Activated T-cell treated with anti-CD3 and anti-CD28 coated beads for 4 hours (primary cell): ENCODE data around the gene KLHDC4.
"Not testable (repeated sequence)": the region's sequence is repeated elsewhere in the genome, so short reads cannot be mapped to it uniquely, and the experiment has no call there.

Experiments
- DNase-seq: peaks from one replicate; pipeline ENCODE4 v3.0.0-alpha.2; 2020

KLHDC4 gene

GRCh38 chr16:87741700-87742415, 23.9 kb downstream of the KLHDC4 start:
- no peak for DNase-seq

DNA sequence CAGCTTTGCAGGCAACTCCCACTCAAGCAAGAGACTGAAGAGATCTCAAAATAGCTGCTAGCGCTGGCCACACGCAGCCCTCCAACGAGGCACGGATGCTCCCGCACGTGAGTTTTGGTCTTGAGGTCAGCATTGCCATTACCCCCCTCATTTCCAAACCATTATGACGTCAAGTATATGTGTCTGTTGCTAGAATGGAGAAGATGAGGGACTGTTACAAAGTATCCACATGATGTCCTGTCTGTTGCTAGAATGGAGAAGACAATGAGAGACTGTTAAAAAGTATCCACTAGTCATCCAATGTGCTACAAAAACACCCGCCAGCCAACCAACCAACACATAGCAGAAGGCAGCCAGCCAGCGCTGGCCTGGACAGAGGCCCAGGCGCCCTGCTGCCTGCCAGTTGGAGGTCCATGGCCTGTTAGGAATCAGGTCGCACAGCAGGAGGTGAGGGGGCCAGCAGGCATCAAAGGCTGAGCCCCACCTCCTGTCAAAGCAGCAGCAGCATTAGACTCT, 24.8 kb downstream of the KLHDC4 start:
- DNase-seq, result no peak

DNA sequence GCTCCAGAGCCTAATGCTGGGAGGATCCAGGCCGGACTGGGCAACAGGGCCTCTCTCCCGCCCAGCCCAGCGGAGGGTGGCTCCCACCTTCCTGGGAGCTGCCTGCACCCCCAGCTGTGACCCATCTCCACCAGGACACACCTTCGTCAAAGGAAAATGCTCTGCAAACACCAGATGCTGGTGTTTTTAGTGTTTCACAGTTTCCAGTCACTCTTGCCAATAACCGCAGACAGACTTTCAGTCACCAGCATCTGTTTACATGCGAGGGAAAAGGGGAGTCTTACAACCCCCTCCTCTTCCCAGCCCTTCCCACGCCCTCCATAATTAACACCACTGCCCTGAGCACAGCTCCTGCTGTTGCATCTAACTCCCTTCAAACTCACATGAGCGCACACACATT, 25.3 kb downstream of the KLHDC4 start:
- no peak for DNase-seq

GRCh38 chr16:87739801-87740200, 26.0 kb downstream of the KLHDC4 start:
- DNase-seq, result no peak

DNA sequence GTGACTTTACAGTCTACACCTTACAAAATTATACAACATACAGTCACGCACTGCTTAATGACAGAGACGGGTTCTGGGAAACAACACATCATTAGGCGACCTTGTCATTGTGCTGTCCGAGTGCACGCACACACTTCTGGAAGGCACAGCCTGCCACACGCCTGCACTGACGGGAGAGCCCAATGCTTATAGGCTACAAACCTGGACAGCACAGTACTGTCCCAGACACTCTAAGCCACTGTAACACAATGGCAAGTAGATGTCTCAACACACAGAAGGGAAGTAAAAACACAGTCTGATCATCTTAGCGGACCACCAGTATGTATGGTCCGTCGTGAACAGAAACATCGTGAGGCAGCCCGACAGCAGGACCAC, 29.8 kb downstream of the KLHDC4 start:
- no peak for DNase-seq

GRCh38 chr16:87735270-87736007, 30.3 kb downstream of the KLHDC4 start:
- DNase-seq, result no peak

- DNase-seq, result no peak
Observed at GRCh38 chr16:87734644-87735043, 31.1 kb downstream of the KLHDC4 start.

- DNase-seq, result no peak
Observed at GRCh38 chr16:87733190-87733589, 32.6 kb downstream of the KLHDC4 start.

GRCh38 chr16:87731607-87732006, 34.2 kb downstream of the KLHDC4 start:
- no peak for DNase-seq

GRCh38 chr16:87729266-87729954, 36.4 kb downstream of the KLHDC4 start:
- no peak for DNase-seq

- DNase-seq, result no peak
Observed at GRCh38 chr16:87728026-87728425, 37.8 kb downstream of the KLHDC4 start.

GRCh38 chr16:87727346-87727745, 38.4 kb downstream of the KLHDC4 start:
- no peak for DNase-seq

DNA sequence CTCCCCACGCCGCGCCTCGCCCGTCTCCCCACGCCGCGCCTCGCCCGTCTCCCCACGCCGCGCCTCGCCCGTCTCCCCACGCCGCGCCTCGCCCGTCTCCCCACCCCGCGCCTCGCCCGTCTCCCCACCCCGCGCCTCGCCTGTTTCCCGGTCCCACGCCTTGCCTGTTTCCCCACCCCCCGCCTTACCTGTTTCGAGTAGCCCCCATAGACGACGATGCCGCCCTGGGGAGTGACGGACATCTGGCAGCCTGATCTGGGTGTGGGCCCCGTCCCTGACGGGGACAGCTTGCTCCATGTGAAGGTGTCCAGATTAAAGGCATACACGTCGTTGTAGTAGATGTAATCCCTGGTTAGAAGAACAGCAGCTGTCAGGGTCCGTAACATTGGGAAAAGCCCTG, 39.2 kb downstream of the KLHDC4 start:
- not testable (repeated sequence) for DNase-seq

DNA sequence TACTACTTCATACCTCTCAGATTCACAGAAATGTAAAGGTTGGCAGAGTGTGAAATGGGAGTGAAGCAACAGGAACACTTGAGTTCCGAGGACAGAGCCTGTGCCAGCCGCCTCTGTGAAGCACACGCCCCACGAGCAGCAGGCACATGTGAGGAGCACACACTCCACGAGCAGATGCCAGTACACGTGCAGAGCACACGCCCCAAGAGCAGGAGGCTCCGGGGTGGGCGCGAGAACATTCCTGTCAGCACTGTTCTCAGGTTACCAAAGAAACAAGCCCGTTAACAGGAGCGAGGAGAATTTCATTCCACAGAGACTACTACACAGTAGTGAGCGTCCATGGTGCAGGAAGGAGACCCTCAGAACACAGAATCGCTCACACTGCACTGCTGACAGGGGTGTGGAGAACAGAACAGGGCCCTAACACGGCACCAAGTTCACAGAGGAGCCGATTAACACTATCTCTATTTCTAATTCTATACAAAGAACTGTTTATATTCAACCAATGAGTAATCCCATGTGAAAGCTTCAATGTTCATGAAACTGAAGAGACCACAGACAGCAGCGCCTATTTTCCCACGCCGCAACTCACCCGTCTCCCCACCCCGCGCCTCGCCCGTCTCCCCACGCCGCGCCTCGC, 40.1 kb downstream of the KLHDC4 start:
- DNase-seq, result no peak

DNA sequence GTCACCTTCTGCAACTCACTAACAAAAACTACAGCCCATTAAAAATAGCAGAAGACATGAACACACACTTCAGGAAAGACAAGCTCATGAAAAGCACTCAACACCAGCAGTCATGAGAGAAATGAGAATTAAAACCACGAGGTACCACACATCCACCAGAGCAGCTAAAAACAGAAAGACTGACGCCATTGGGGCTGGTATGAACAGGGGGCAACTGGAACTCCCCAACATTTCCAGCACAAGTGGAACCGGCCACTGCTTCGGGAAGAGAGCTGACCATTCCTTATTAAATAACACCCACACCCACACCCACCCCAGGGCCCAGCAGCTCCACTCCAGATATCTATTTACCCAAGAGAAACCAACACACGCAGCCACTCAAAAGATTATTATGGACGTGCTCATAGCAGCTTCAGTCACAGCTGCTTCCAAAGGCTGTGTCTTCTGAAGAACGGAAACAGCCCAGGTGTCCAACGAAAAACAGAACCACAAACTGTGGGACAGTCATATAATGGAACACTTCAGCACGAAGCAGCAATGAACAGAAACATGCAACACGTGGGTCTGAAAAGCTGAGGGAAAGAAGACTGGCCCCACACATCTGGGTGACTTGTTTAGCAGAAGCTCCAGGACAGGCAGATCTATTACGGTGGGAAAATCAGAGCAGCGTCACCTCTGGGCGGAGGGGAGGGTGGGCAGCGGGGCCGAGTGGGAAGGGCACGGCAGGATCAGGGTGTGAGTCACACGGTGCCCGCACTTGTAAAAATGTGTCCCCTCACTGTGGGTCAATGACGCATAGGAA, 41.1 kb downstream of the KLHDC4 start:
- DNase-seq, result no peak

- DNase-seq, result no peak
Observed at GRCh38 chr16:87723226-87723623, 42.6 kb downstream of the KLHDC4 start.

- DNase-seq, result no peak
Observed at GRCh38 chr16:87722590-87723225, 43.1 kb downstream of the KLHDC4 start.

GRCh38 chr16:87721622-87722585, 43.9 kb downstream of the KLHDC4 start:
- no peak for DNase-seq

DNA sequence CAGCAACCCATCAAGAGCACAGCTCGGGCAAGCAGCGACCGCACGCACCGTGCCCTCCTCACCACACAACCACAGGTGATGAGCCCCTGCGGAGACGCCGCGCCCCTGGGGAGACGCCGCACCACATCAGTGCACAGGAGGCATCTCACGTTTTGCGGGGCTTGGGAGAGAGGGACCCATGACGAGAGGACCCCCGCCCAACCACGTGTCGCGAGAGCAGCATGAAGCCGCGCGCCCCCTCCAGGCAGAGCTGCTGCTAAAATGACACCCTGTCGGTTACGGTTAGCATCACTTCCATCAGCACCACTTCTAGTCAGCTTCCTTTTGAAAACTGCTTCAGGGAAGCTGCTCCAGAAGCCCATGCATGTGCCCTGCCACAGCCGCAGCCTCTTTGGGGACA, 45.3 kb downstream of the KLHDC4 start:
- DNase-seq, result no peak

GRCh38 chr16:87718831-87719230, 47.0 kb downstream of the KLHDC4 start:
- not testable (repeated sequence) for DNase-seq

- DNase-seq, result no peak
Observed at GRCh38 chr16:87715658-87716057, 50.1 kb downstream of the KLHDC4 start.
